GM12878 (cell line): ENCODE results near the gene AADAC. TPM values are rescaled to one million over a fixed set of nuclear protein-coding genes. Genes with fewer than 3 reads are reported as not detected.

Source experiments
- ATAC-seq: fragments of 200-7000 bp; cut with Tn5 transposase; 3 replicates; pipeline ENCODE4 v1.9.1; 2020; ENCODE audit warnings: mild to moderate bottlenecking, moderate library complexity
- BruUV-seq: library from RNA; stranded (reverse); fragments of 400-500 nt; replicated peaks from 2 replicates; lab custom pipeline; 2021; lab: Mats Ljungman, UMichigan
- CTCF ChIA-PET: fragments of 300-600 bp; sonication (Branson Sonifier 250); formaldehyde crosslinking; extraction: SDS; loops from one replicate; lab custom pipeline; 2021; ENCODE audit warnings: inconsistent platforms; lab: Yijun Ruan, JAX
- POLR2A ChIA-PET: fragments of 350-600 bp; formaldehyde crosslinking; extraction: SDS; loops from one replicate; lab custom pipeline; 2021; ENCODE audit warnings: inconsistent platforms; lab: Charles Lee
- RAD21 ChIA-PET: fragments of 300-600 bp; sonication (Branson Sonifier 250); formaldehyde crosslinking; loops from one replicate; lab custom pipeline; 2023; ENCODE audit warnings: antibody characterized with exemption; ENCODE audit not compliant: unreplicated experiment; lab: Charles Lee
- SMC1A ChIA-PET: fragments of 300-600 bp; sonication (Branson Sonifier 250); formaldehyde crosslinking; loops from one replicate; lab custom pipeline; 2023; ENCODE audit not compliant: unreplicated experiment, uncharacterized antibody; lab: Charles Lee
- DNase-seq: peaks from one replicate; pipeline ENCODE4 v3.0.0-alpha.2; 2011; ENCODE audit warnings: low read depth, low spot score
- FAIRE-seq: peaks from 3 replicates; lab custom pipeline; 2011; peaks lifted over from hg19 to GRCh38; lab: Jason Lieb, UNC
- H2AFZ ChIP-seq: 2 replicates; pipeline ENCODE4 v1.6.0; 2011; ENCODE audit warnings: low read depth, low read length, control low read depth; ENCODE audit not compliant: control insufficient read depth
- H3K27ac ChIP-seq: 2 replicates; pipeline ENCODE4 v1.5.1; 2011; ENCODE audit warnings: control low read depth; ENCODE audit not compliant: control insufficient read depth, insufficient read depth
- H3K27me3 ChIP-seq, 2 experiments: replicated peaks in 1 of 2; 2 replicates each; pipeline versions ENCODE4 v1.6.0 to v1.6.1; 2011; ENCODE audit warnings: low read length in 1 of 2; ENCODE audit not compliant: control insufficient read depth in 2 of 2, insufficient read depth in 2 of 2
- H3K36me3 ChIP-seq, 2 experiments: 2 replicates each; pipeline ENCODE4 v1.5.1; 2011; ENCODE audit warnings: low read length in 1 of 2; ENCODE audit not compliant: control insufficient read depth in 2 of 2, insufficient read depth in 2 of 2
- H3K4me1 ChIP-seq: 2 replicates; pipeline ENCODE4 v1.6.1; 2011; ENCODE audit warnings: mild to moderate bottlenecking, low read length, moderate library complexity, mixed read lengths; ENCODE audit not compliant: control insufficient read depth, insufficient read depth
- H3K4me2 ChIP-seq: 2 replicates; pipeline ENCODE4 v1.6.0; 2011; ENCODE audit warnings: control low read depth; ENCODE audit not compliant: control insufficient read depth, insufficient read depth
- H3K4me3 ChIP-seq: fragments of 200-600 bp; sonication (generic); 2 replicates; pipeline ENCODE4 v1.5.1; 2016
- H3K79me2 ChIP-seq: 2 replicates; pipeline ENCODE4 v1.6.0; 2011; ENCODE audit warnings: low read length; ENCODE audit not compliant: control insufficient read depth, insufficient read depth
- H3K9ac ChIP-seq: 2 replicates; pipeline ENCODE4 v1.8.0; 2011; ENCODE audit warnings: low read length, control low read depth, mixed read lengths; ENCODE audit not compliant: control insufficient read depth, insufficient read depth
- H3K9me3 ChIP-seq: replicated peaks from 3 replicates; pipeline ENCODE4 v1.5.1; 2011; ENCODE audit warnings: mild to moderate bottlenecking, low read length; ENCODE audit not compliant: control insufficient read depth, insufficient read depth
- H4K20me1 ChIP-seq: 2 replicates; pipeline ENCODE4 v1.6.0; 2011; ENCODE audit not compliant: control insufficient read depth, insufficient read depth
- BACH1 ChIP-seq: fragments of 450-650 bp; IDR thresholded peaks from 2 replicates; pipeline ENCODE4 v1.6.1; 2017; ENCODE audit warnings: mild to moderate bottlenecking, borderline replicate concordance
- CEBPZ ChIP-seq: fragments of 150-350 bp; IDR thresholded peaks from 2 replicates; pipeline ENCODE4 v1.6.1; 2016; ENCODE audit warnings: low read depth, low read length
- E4F1 ChIP-seq: fragments of 450-650 bp; IDR thresholded peaks from 2 replicates; pipeline ENCODE4 v1.6.1; 2018; ENCODE audit warnings: borderline replicate concordance, mild to moderate bottlenecking; ENCODE audit not compliant: partially characterized antibody
- ELK1 ChIP-seq: IDR thresholded peaks from 2 replicates; pipeline ENCODE4 v1.6.1; 2012; ENCODE audit warnings: low read depth, low read length, improper control_type of control experiment
- GABPA ChIP-seq: IDR thresholded peaks from 2 replicates; pipeline ENCODE4 v1.6.1; 2014; ENCODE audit warnings: antibody characterized with exemption, low read depth, mild to moderate bottlenecking, inconsistent platforms
- MXI1 ChIP-seq: fragments of 150-350 bp; IDR thresholded peaks from 2 replicates; pipeline ENCODE4 v1.6.1; 2011; ENCODE audit warnings: low read depth, mild to moderate bottlenecking, inconsistent platforms, low read length, improper control_type of control experiment
- NR2C1 ChIP-seq: fragments of 450-650 bp; IDR thresholded peaks from 2 replicates; pipeline ENCODE4 v1.6.1; 2017; ENCODE audit warnings: antibody characterized with exemption, mild to moderate bottlenecking, moderate library complexity
- SMAD5 ChIP-seq: IDR thresholded peaks from 2 replicates; pipeline ENCODE4 v1.6.1; 2016; ENCODE audit warnings: antibody characterized with exemption, low read depth
- SREBF1 ChIP-seq: IDR thresholded peaks from 2 replicates; pipeline ENCODE4 v1.6.1; 2012; ENCODE audit warnings: mild to moderate bottlenecking, low read length
- STAT3 ChIP-seq: IDR thresholded peaks from 2 replicates; pipeline ENCODE4 v1.6.1; 2011; ENCODE audit warnings: low read depth, low read length, improper control_type of control experiment
- SUZ12 ChIP-seq: fragments of 200-600 bp; sonication (generic); IDR thresholded peaks from one replicate; pipeline ENCODE4 v1.6.1; 2018; ENCODE audit warnings: antibody characterized with exemption, mild to moderate bottlenecking; ENCODE audit not compliant: unreplicated experiment
- YY1 ChIP-seq: IDR thresholded peaks from 2 replicates; pipeline ENCODE4 v1.6.1; 2011; ENCODE audit warnings: low read depth, mild to moderate bottlenecking, low read length
- ZBED1 ChIP-seq: IDR thresholded peaks from 2 replicates; pipeline ENCODE4 v1.6.1; 2016; ENCODE audit warnings: borderline replicate concordance
- in situ Hi-C: fragments of 300-500 bp; cut with MboI; formaldehyde crosslinking; loops from 9 replicates; pipeline ENCODE4 v1.14.3; 2018; ENCODE audit warnings: mixed read lengths
- intact Hi-C: fragments of 100-400 bp; cut with micrococcal nuclease; formaldehyde crosslinking; loops from one replicate; pipeline ENCODE4 v1.14.2; 2022; ENCODE audit not compliant: unreplicated experiment
- polyA plus RNA-seq, 11 experiments: library from polyadenylated mRNA; depleted of rRNA in 4 of 11; unstranded in 6 of 11; stranded (reverse) in 5 of 11; fragments of >200 nt; fragmentation: Nextera tagmentation in 4 of 11; fragmentation: Illumina TruSeq in 1 of 11; extraction: Ambion mirVana in 4 of 11; extraction: Trizol in 1 of 11; gene quantifications; 1 replicate in 1 of 11; 2 replicates in 10 of 11; pipeline versions ENCODE4 v1.2.1 to v1.2.3, GENCODE V29; 2011 to 2016; ENCODE audit warnings: inconsistent platforms in 2 of 11, missing spikeins in 2 of 11, low read depth in 1 of 11
- total RNA-seq, 4 experiments: library from RNA; depleted of rRNA in 3 of 4; stranded (reverse); fragments of >200 nt in 3 of 4; fragmentation: Illumina TruSeq in 1 of 4; extraction: Trizol in 1 of 4; gene quantifications; 2 replicates each; pipeline versions ENCODE4 v1.2.1 to v1.2.3, GENCODE V29; 2013 to 2021

AADAC gene
- total and polyA plus RNA-seq, 10 of the 15 experiments (the other 5 are each of a cell fraction or from before 2014, with no cell fraction given): 0.13 TPM; not detected in 9

- no peak for TF ChIP-seq ELK1
- TF ChIP-seq YY1: no peak
- TF ChIP-seq, all 136 proteins: peak for 0
Measured at GRCh38 chr3:151777880-151778279, 36.0 kb upstream of the AADAC start (continued).

GRCh38 chr3:151787626-151788025, 26.3 kb upstream of the AADAC start:
- no peak overlapping the region for H3K27ac ChIP-seq
- no peak overlapping the region for H2AFZ ChIP-seq
- no peaks in the 10 kb centered on the region for H3K9me3 ChIP-seq
- no peaks in the 10 kb centered on the region for H3K36me3 ChIP-seq
- ChIA-PET CTCF (no interaction called here), POLR2A (no interaction called here), RAD21 (no interaction called here), SMC1A (no interaction called here)
- TF ChIP-seq E4F1: no peak
- no peak for TF ChIP-seq SMAD5
- no peak for TF ChIP-seq SREBF1
- TF ChIP-seq BACH1: no peak
- no peak for TF ChIP-seq GABPA
- TF ChIP-seq NR2C1: no peak
- TF ChIP-seq ZBED1: no peak
- no peak for TF ChIP-seq CEBPZ
- TF ChIP-seq STAT3: no peak
- no peak for TF ChIP-seq SUZ12
- no peak for TF ChIP-seq MXI1
- H3K79me2 ChIP-seq: no peaks in the 10 kb centered on the region
- no peak overlapping the region for H3K4me3 ChIP-seq
- no TSS peak for BruUV-seq
- no peak overlapping the region for H3K4me2 ChIP-seq
- FAIRE-seq: no peak
- intact Hi-C loops (no loop called here), in situ Hi-C loops (no loop called here)
- H3K4me1 ChIP-seq: no peaks in the 10 kb centered on the region
- no peaks in the 10 kb centered on the region for H3K27me3 ChIP-seq
- no peak for DNase-seq
- no peak for ATAC-seq
- H4K20me1 ChIP-seq: no peaks in the 10 kb centered on the region
- no peak overlapping the region for H3K9ac ChIP-seq
